ENCODE measurements around the gene TSPAN5. TPM values are rescaled to one million over a fixed set of nuclear protein-coding genes. Genes with fewer than 3 reads are reported as not detected.

The TSPAN5 gene
- total RNA-seq, 1 donor from 2014 or later: 21.8 TPM

DNA sequence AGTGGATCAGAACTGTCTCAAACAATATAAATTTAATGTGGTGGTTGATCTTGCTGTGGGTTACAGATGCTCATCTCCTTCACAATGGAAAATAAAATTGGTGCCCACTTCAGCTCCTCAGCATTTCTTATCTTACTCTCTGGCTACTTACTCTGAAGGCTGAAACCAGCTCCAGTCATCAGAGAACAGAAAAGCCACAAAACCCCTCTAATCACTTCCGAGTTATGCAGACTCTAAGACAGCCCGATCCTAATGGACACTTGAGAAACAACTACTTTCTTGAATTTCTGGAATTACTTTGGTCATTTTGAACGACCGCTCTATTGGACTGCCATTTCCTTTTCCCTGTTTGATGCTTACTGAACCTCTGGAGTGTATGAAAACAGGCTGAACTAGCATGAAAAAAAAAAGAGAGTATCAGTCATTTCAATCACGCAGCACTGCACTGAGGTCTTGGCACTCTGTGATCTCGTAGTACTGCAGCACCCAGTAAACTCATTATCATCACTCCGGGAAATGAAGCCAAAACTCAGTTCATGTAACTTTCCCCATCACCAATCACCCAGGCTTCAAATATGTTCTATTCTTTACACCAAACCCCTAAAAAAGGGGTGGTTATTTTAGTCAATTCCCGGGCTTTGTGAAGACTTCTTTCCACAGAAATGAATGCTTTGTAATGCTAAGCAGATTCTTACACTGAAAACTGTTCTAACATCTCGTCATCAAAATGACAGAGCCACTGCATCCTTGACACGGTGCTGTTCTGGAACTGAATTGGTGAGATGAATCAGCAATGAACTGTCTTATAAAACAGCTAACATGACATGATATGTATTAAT is 54.5 kb downstream of the TSPAN5 start:
- intact Hi-C loops (cut with micrococcal nuclease): loop anchor here (5.0 to 10.0 kb wide), 5 partner anchors 33 to 393 kb away; partner anchors contain the start of genes EIF4E and METAP1

DNA sequence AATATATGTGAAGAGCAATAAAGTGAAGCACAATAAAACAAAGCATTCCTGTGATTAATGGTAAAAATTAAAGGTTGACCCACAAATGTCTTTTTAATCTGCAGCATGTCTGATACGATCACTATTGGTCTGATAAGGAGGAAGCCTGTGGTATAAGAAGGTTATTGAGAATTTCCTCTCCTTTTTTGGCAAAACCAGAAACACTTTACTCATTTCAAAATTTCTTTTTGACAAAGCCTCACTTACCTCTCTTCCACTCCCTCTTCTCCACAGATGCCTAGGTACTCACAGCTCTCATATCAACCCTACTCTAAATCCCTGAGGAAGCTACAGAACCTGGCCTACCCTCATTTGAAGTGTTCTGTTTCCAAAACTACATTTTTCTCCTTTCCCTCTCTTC is 56.1 kb downstream of the TSPAN5 start:
- intact Hi-C loops (cut with micrococcal nuclease): loop anchor here (5.0 to 10.0 kb wide), 5 partner anchors 35 to 395 kb away; partner anchors contain the start of genes EIF4E and METAP1

DNA sequence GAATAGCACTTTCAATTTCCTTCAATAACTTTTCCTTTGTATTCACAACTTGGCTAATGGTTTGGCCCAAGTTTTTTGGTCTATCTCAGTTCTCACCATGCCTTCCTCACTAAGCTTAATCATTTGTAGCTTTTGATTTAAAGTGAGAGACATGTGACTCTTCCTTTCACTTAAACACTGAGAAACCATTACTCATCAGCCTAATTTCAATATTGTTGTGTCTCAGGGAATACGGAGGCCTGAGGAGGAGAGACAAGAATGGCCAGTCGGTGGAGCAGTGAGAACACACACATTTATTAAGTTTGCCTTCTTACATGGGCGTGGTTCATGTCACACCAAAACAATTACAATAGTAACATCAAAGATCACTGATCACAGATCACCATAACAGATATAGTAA is 56.7 kb downstream of the TSPAN5 start:
- intact Hi-C loops (cut with micrococcal nuclease): loop anchor here (5.0 to 10.0 kb wide), 5 partner anchors 36 to 396 kb away; partner anchors contain the start of genes EIF4E and METAP1

GRCh38 chr4:98599617-98600205 is 58.7 kb downstream of the TSPAN5 start:
- intact Hi-C loops (cut with micrococcal nuclease): loop anchor here (5.0 to 10.0 kb wide), 5 partner anchors 38 to 398 kb away; partner anchors contain the start of genes EIF4E and METAP1

- intact Hi-C loops (cut with micrococcal nuclease): no loop called here
Measured at GRCh38 chr4:98586962-98587354, 71.5 kb downstream of the TSPAN5 start.

GRCh38 chr4:98586291-98586961 is 72.0 kb downstream of the TSPAN5 start:
- intact Hi-C loops (cut with micrococcal nuclease): no loop called here

- intact Hi-C loops (cut with micrococcal nuclease): no loop called here
Measured at GRCh38 chr4:98585596-98585995, 72.8 kb downstream of the TSPAN5 start.

DNA sequence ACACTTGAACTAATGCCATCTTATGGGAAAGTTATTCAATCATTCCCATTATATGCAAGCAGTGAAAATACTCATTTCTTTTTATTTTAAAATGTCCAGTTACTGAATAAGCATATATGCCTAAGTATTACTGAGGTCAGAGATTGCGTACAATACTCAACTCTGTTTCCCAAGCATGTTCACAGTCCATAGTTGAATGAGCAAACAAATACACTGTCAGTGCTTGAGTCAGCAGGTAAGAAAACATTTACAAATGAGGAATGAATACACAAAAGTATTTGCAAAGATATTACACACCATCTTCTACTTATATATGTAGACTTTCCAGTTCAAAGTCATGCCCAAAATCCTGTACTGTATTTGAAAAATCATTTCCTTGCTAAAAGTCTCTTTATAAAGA is 74.1 kb downstream of the TSPAN5 start:
- intact Hi-C loops (cut with micrococcal nuclease): no loop called here

GRCh38 chr4:98583265-98583664 is 75.1 kb downstream of the TSPAN5 start:
- intact Hi-C loops (cut with micrococcal nuclease): no loop called here

- intact Hi-C loops (cut with micrococcal nuclease): no loop called here
Measured at GRCh38 chr4:98581126-98581525, 77.3 kb downstream of the TSPAN5 start.

- intact Hi-C loops (cut with micrococcal nuclease): no loop called here
Measured at GRCh38 chr4:98577956-98578355, 80.5 kb downstream of the TSPAN5 start.

DNA sequence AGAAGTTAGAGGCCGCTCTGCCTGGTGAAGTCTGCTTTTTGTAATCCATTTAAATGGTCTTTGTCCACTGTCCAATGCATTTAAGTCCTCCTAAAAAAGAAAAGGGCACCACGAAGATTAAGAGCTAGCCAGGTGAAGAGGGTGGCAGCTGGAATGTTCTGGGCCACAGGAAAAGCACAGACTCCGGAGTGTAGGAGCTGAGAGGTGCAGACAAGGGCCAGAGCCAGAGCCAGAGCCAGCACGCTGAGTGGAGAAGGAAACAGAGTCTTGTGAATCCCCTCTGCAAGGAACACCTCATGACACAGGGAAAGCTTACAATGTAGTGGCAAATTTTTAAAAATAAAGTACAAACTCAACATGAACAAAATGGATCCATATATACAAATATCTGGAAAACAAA is 83.6 kb downstream of the TSPAN5 start:
- intact Hi-C loops (cut with micrococcal nuclease): no loop called here

DNA sequence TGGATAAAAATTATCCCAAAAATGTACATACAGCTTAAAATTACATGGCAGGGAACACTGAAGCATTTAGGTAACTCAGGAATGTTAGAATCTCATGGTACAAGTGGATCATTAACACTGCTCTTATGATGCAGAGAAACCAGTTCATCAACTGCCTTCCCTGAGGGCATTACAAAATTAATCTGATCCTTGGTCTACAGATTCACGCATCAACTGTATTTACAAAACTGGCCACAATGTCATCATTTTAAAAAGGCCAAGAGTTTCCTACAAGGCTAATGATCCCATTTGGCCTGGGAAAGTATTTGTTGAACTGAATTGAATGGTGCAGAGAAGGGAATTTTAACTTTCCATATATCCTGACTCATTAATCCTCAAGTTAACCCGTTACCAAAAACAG is 84.6 kb downstream of the TSPAN5 start:
- intact Hi-C loops (cut with micrococcal nuclease): no loop called here

GRCh38 chr4:98572697-98573096 is 85.7 kb downstream of the TSPAN5 start:
- intact Hi-C loops (cut with micrococcal nuclease): no loop called here

DNA sequence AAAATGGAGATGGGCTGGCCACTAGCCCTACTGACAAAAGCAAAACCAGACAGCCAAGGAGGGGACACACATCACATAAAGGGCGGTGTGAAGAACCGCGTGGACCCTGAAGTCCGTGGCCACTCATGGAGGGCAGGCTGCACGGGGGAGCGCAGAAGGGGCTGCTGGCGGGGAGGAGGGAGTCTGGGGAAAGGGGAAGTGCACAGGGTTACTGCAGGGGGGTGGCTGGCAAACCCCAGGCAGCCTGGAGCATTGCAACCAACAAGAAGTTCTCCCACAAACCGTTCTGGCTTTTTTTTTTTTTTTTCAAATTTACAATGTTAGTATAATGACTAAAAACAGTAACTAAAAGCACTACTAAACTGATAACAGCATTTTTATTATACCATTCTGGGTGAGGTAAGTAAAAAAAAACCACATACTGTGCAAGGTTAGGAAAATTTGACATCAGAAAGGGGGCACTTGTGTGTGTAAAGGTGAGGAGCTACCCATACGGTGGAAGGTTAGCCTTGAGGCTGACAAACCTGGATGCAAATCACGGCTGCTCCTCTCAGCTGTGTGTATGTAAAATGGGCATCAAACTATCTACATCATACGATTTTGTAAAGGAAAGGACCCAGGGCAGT is 87.1 kb downstream of the TSPAN5 start:
- intact Hi-C loops (cut with micrococcal nuclease): no loop called here

GRCh38 chr4:98570151-98570797 is 88.1 kb downstream of the TSPAN5 start:
- intact Hi-C loops (cut with micrococcal nuclease): no loop called here

- intact Hi-C loops (cut with micrococcal nuclease): no loop called here
Measured at GRCh38 chr4:98568941-98569663, 89.3 kb downstream of the TSPAN5 start.

- intact Hi-C loops (cut with micrococcal nuclease): no loop called here
Measured at GRCh38 chr4:98567611-98568010, 90.8 kb downstream of the TSPAN5 start.

GRCh38 chr4:98566361-98567008 is 91.9 kb downstream of the TSPAN5 start:
- intact Hi-C loops (cut with micrococcal nuclease): no loop called here
